Upper lobe of left lung (tissue), 4 donors: ENCODE data around the gene PID1.

ENCODE experiments used
- POLR2A ChIP-seq, 4 donors: fragments of 450-650 bp; IDR thresholded peaks; one replicate each; pipeline ENCODE4 v1.5.1; 2016 to 2017; ENCODE audit warnings: antibody characterized with exemption in 4 of 4, mild to moderate bottlenecking in 2 of 4
- TF ChIP-seq, protein P1 (sequence below), 6 experiments: fragments of 450-650 bp in 4 of 6; fragments of 200-600 bp in 2 of 6; sonication (generic) in 2 of 6; IDR thresholded peaks; one replicate each; pipeline ENCODE4 v1.5.1; 2016 to 2019; ENCODE audit warnings: antibody characterized with exemption in 6 of 6

DNA sequence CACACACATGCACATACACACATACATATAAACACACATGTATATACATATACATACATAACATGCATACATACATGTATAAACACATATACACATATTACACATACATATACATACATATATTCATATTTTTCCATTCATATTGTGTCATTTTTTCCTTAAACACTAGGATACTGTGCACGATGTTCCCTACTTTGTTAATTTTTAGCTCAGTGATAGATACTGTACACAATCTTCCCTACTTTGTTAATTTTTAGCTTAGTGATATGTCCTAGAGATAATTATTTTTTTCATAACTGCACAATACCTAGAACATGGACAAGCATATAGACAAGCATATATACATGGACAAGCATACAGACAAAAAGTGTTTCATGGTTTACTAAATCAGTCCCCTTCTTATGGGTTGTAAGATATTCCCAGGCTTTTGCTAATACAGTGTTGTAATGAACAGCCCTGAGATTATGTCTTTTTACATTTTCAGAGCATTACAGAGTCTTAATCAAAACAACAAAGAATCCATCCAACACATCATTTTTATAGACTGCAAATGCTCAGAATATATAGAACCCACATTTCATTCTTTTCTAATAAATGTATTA lies 75.6 kb downstream of the PID1 start:
- TF ChIP-seq, protein P1, sequence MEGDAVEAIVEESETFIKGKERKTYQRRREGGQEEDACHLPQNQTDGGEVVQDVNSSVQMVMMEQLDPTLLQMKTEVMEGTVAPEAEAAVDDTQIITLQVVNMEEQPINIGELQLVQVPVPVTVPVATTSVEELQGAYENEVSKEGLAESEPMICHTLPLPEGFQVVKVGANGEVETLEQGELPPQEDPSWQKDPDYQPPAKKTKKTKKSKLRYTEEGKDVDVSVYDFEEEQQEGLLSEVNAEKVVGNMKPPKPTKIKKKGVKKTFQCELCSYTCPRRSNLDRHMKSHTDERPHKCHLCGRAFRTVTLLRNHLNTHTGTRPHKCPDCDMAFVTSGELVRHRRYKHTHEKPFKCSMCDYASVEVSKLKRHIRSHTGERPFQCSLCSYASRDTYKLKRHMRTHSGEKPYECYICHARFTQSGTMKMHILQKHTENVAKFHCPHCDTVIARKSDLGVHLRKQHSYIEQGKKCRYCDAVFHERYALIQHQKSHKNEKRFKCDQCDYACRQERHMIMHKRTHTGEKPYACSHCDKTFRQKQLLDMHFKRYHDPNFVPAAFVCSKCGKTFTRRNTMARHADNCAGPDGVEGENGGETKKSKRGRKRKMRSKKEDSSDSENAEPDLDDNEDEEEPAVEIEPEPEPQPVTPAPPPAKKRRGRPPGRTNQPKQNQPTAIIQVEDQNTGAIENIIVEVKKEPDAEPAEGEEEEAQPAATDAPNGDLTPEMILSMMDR (IDR thresholded peaks at IDR 0.05) = no peak
- no peak for TF ChIP-seq POLR2A (IDR thresholded peaks at IDR 0.05)
